Measurements from ENCODE around the gene HSD3B7. TPM values are rescaled to one million over a fixed set of nuclear protein-coding genes. Genes with fewer than 3 reads are reported as not detected.

The HSD3B7 gene
- total RNA-seq, 4 donors from 2014 or later, result 10.1 to 26.2 (median 16.0) TPM

DNA sequence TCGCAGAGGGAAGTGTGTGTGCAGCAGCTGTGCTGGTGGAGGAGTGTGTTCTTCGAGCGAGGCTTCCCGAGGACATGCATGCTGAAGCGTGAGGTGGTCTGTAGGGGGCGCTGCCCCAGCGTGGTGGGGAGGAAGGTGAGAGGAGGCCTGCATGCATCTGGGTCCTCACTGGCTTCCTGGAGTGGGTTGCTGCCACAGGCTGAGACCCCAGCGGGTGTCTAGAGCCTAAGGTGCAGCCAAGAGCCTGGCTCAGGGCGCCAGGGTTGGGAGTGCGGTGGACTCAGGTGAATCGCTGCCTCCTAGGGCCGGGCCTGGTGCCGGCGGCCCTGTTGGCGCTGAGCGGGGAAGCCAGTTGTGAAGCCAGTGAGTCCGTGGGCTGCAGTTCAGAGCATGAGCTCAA is 7.5 kb upstream of the HSD3B7 start:
- Histone ChIP-seq H3K27me3 (no peaks in the 10 kb centered on the region), H3K9me3 (no peaks in the 10 kb centered on the region), H3K36me3 (peaks cover 0 to 100% of the 10 kb centered on the region in 2 donors), H3K4me3 (no peak overlapping the region), H3K4me1 (no peaks in the 10 kb centered on the region), H3K27ac (no peak overlapping the region)
- ATAC-seq, result no peak
- no CpG with 5 or more reads among the region's 17 CpGs for WGBS, 2 donors (ENCODE audit: low coverage in 1 of 2)
- TF ChIP-seq POLR2A (IDR thresholded peaks at IDR 0.05) (no peak), POLR2AphosphoS5 (IDR thresholded peaks at IDR 0.05) (no peak), EP300 (IDR thresholded peaks at IDR 0.05) (no peak)
- TF ChIP-seq, protein P1, sequence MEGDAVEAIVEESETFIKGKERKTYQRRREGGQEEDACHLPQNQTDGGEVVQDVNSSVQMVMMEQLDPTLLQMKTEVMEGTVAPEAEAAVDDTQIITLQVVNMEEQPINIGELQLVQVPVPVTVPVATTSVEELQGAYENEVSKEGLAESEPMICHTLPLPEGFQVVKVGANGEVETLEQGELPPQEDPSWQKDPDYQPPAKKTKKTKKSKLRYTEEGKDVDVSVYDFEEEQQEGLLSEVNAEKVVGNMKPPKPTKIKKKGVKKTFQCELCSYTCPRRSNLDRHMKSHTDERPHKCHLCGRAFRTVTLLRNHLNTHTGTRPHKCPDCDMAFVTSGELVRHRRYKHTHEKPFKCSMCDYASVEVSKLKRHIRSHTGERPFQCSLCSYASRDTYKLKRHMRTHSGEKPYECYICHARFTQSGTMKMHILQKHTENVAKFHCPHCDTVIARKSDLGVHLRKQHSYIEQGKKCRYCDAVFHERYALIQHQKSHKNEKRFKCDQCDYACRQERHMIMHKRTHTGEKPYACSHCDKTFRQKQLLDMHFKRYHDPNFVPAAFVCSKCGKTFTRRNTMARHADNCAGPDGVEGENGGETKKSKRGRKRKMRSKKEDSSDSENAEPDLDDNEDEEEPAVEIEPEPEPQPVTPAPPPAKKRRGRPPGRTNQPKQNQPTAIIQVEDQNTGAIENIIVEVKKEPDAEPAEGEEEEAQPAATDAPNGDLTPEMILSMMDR (IDR thresholded peaks at IDR 0.05), result no peak

DNA sequence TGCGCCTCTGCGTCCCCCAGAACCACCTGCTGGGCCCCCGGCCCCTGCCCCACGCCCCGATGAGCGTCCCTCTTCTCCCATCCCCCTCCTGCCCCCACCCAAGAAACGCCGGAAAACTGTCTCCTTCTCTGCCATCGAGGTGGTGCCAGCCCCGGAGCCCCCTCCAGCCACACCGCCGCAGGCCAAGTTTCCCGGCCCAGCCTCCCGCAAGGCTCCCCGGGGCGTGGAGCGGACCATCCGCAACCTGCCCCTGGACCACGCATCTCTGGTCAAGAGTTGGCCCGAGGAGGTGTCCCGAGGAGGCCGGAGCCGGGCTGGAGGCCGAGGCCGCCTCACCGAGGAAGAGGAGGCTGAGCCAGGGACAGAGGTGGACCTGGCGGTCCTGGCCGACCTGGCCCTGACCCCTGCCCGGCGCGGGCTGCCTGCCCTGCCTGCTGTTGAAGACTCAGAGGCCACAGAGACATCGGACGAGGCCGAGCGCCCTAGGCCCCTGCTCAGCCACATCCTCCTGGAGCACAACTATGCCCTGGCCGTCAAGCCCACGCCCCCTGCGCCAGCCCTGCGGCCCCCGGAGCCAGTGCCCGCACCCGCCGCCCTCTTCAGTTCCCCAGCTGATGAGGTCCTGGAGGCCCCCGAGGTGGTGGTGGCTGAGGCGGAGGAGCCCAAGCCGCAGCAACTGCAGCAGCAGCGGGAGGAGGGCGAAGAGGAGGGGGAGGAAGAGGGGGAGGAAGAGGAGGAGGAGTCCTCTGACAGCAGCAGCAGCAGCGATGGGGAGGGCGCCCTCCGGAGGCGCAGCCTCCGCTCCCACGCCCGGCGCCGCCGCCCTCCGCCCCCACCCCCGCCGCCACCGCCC is 5.6 kb upstream of the HSD3B7 start:
- ATAC-seq, result no peak
- H3K27me3 ChIP-seq, result no peaks in the 10 kb centered on the region
- no peak for TF ChIP-seq POLR2A (IDR thresholded peaks at IDR 0.05)
- no peak for TF ChIP-seq EP300 (IDR thresholded peaks at IDR 0.05)
- TF ChIP-seq POLR2AphosphoS5 (IDR thresholded peaks at IDR 0.05), result no peak
- TF ChIP-seq, protein P1 (IDR thresholded peaks at IDR 0.05), result no peak
- no CpG with 5 or more reads among the region's 62 CpGs for WGBS, 2 donors (ENCODE audit: low coverage in 1 of 2)
- H3K27ac ChIP-seq, result no peak overlapping the region
- no peaks in the 10 kb centered on the region for H3K4me1 ChIP-seq
- H3K9me3 ChIP-seq, result no peaks in the 10 kb centered on the region
- H3K4me3 ChIP-seq, result no peak overlapping the region
- H3K36me3 ChIP-seq, result peaks cover 0 to 100% of the 10 kb centered on the region in 2 donors

DNA sequence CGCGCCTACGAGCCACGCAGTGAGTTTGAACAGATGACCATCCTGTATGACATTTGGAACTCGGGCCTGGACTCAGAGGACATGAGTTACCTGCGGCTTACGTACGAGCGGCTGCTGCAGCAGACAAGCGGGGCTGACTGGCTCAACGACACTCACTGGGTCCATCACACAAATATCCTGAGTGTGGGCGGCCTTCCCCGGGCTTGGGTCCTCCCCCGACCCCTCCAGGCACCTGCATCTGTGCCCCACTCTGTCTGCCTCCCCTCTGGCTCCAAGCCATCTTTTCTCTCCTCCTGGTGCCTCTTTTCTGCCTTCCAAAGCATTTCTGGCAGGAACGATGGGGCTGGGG is 5.0 kb upstream of the HSD3B7 start:
- no peaks in the 10 kb centered on the region for H3K27me3 ChIP-seq
- H3K27ac ChIP-seq, result no peak overlapping the region
- H3K4me1 ChIP-seq, result peaks cover 0 to 6% (median 3%) of the 10 kb centered on the region in 3 donors
- ATAC-seq, result no peak
- 75 to 92% methylated on average over 2 to 8 of the region's 15 CpGs for WGBS, 2 donors (ENCODE audit: low coverage in 1 of 2)
- no peak overlapping the region for H3K4me3 ChIP-seq
- H3K36me3 ChIP-seq, result peaks cover 0 to 99% of the 10 kb centered on the region in 2 donors
- H3K9me3 ChIP-seq, result no peaks in the 10 kb centered on the region
- TF ChIP-seq POLR2AphosphoS5 (IDR thresholded peaks at IDR 0.05) (no peak), POLR2A (IDR thresholded peaks at IDR 0.05) (no peak), EP300 (IDR thresholded peaks at IDR 0.05) (no peak)
- TF ChIP-seq, protein P1 (IDR thresholded peaks at IDR 0.05), result no peak

DNA sequence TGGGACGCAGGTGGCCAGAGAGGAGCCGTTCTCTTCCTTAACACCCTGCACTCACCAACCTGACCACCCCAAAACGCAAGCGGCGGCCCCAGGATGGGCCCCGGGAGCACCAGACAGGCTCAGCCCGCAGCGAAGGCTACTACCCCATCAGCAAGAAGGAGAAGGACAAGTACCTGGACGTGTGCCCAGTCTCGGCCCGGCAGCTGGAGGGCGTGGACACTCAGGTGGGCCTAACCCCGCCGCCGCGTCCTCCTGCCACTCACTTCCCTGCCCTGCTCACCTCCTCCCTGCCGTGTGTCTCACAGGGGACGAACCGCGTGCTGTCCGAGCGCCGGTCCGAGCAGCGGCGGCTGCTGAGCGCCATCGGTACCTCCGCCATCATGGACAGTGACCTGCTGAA is 4.6 kb upstream of the HSD3B7 start:
- peaks cover 0 to 94% of the 10 kb centered on the region in 2 donors for H3K36me3 ChIP-seq
- 40% methylated on average over 1 of the region's 29 CpGs; no CpG with 5 or more reads in 1 of the 2 donors for WGBS, 2 donors (ENCODE audit: low coverage in 1 of 2)
- TF ChIP-seq, protein P1 (IDR thresholded peaks at IDR 0.05), result no peak
- TF ChIP-seq EP300 (IDR thresholded peaks at IDR 0.05), result no peak
- no peak for TF ChIP-seq POLR2AphosphoS5 (IDR thresholded peaks at IDR 0.05)
- no peak for TF ChIP-seq POLR2A (IDR thresholded peaks at IDR 0.05)
- H3K9me3 ChIP-seq, result no peaks in the 10 kb centered on the region
- no peaks in the 10 kb centered on the region for H3K27me3 ChIP-seq
- no peak overlapping the region for H3K27ac ChIP-seq
- H3K4me3 ChIP-seq, result no peak overlapping the region
- no peak for ATAC-seq
- H3K4me1 ChIP-seq, result peaks cover 0 to 10% (median 6%) of the 10 kb centered on the region in 3 donors

DNA sequence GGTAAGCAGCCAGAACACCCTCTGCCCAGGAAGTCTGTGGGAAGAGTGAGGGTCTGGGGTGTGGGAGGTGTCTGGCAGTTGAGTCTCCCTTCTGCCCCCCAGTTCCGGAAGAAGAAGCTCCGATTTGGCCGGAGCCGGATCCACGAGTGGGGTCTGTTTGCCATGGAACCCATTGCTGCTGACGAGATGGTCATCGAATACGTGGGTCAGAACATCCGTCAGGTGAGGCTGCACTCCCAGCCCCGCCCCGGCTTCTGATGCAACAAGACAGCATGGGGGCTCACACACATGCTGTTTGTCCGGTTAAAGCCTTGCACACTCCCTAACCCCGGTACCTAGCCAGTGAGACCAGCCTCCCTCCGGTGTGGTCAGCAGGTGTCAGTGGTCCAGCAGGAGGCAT is 4.0 kb upstream of the HSD3B7 start:
- 40% methylated on average over 1 of the region's 14 CpGs; no CpG with 5 or more reads in 1 of the 2 donors for WGBS, 2 donors (ENCODE audit: low coverage in 1 of 2)
- Histone ChIP-seq H3K4me3 (no peak overlapping the region), H3K27me3 (no peaks in the 10 kb centered on the region), H3K4me1 (peaks cover 0 to 15% (median 9%) of the 10 kb centered on the region in 3 donors), H3K36me3 (peaks cover 0 to 89% of the 10 kb centered on the region in 2 donors), H3K27ac (no peak overlapping the region), H3K9me3 (no peaks in the 10 kb centered on the region)
- no peak for ATAC-seq
- TF ChIP-seq, protein P1 (IDR thresholded peaks at IDR 0.05), result no peak
- no peak for TF ChIP-seq POLR2A (IDR thresholded peaks at IDR 0.05)
- no peak for TF ChIP-seq EP300 (IDR thresholded peaks at IDR 0.05)
- TF ChIP-seq POLR2AphosphoS5 (IDR thresholded peaks at IDR 0.05), result no peak

All from gastroesophageal sphincter (tissue), 4 donors.